ES-I3 (cell line): ENCODE measurements around the gene AANAT.

ENCODE experiments used
- H3K36me3 ChIP-seq: 2 replicates; pipeline ENCODE4 v1.6.1; 2013; ENCODE audit warnings: mild to moderate bottlenecking, low read length, control low read depth, moderate library complexity; ENCODE audit not compliant: insufficient read depth
- H3K4me1 ChIP-seq: 2 replicates; pipeline ENCODE4 v1.6.1; 2013; ENCODE audit warnings: mild to moderate bottlenecking, control low read depth, low read length; ENCODE audit not compliant: insufficient read depth
- H3K9ac ChIP-seq: 2 replicates; pipeline ENCODE4 v1.6.1; 2013; ENCODE audit warnings: low read depth, mild to moderate bottlenecking, low read length, moderate library complexity
- H3K9me3 ChIP-seq: 2 replicates; pipeline ENCODE4 v1.6.1; 2013; ENCODE audit warnings: mild to moderate bottlenecking, low read length, moderate library complexity; ENCODE audit not compliant: control insufficient read depth, insufficient read depth

The AANAT gene

GRCh38 chr17:76449126-76449525, 18.3 kb upstream of the AANAT start:
- H3K36me3 ChIP-seq, result no peaks in the 10 kb centered on the region
- H3K9me3 ChIP-seq, result no peaks in the 10 kb centered on the region
- H3K4me1 ChIP-seq, result peaks cover 59% of the 10 kb centered on the region
- no peak overlapping the region for H3K9ac ChIP-seq

GRCh38 chr17:76451506-76451905, 15.9 kb upstream of the AANAT start:
- H3K9ac ChIP-seq, result peak overlapping the region; percentile 93; the same call in 1 of the 2 replicates
- no peaks in the 10 kb centered on the region for H3K9me3 ChIP-seq
- H3K36me3 ChIP-seq, result no peaks in the 10 kb centered on the region
- H3K4me1 ChIP-seq, result peaks cover 36% of the 10 kb centered on the region

DNA sequence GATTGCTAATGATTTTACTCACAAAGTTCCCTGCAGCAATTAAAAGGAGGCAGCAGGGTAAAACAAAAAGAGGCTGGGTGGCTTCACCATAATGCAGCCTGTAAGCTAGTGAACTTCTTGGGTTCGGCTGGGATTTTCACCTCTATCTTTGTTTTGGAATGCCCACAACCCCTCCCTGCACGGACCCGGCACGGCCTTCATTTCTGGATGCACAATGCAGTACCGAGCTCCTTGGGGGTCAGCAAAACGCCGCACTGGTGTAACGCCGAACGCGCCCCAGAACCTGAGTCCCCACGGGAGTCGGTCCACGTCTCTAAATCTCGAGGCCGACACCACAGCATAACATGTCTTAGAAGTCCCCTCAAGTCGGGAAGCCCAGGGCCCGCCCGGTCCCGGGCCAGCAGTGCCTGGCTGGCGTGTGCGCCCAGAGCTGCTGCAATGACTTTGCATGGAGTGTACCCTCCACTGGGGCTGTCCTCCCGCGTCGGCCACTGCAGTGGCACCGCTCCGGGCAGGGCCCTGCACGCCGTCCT, 15.2 kb upstream of the AANAT start:
- peak overlapping the region; percentile 93 for H3K9ac ChIP-seq
- H3K9me3 ChIP-seq, result no peaks in the 10 kb centered on the region
- no peaks in the 10 kb centered on the region for H3K36me3 ChIP-seq
- peaks cover 30% of the 10 kb centered on the region for H3K4me1 ChIP-seq

DNA sequence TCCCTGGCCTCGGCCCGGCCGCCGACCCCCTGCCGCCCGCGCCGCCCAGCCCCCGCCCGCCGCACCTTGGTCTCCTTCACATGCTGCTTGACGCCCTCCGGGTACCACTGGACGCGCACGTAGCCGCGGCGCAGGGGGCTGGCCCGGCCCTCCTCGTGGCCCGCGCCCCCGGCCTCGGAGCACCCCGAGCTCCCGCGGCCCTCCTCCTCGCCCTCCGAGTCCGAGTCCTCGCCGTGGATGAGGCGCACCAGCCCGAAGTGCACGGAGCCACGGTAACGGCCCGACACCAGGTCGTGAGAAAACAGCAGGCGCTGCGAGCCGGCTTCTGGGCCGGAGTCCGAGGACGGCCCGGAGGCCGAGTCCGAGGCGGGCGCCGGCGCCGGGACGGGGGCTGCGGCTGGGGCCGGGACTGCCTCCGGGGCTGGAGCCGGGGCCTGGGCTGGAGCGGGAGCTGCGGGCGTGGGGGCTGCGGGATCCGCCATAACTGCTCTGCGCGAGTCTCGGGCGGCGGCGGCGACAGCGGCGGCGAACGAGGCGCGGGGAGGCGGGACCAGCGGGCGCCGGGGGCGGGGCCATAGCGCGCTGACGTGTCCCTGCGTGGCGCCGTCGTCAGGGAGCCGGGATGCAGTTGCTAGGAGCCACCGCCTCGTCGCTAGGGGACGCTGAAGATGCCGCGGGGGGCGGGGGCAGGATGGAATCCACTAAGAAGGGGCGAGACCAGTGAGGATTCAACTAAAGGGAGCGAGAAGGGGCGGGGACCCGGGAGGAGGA, 14.6 kb upstream of the AANAT start, which contains the start of gene UBE2O:
TSS of gene UBE2O (minus strand) at position 493 of the 771 bp plus-strand sequence. CDS start at position 482, 11 bp downstream.
- Histone ChIP-seq H3K9ac (peak within 1 kb of the TSS; percentile 93), H3K9me3 (no peaks in the 10 kb centered on the region), H3K36me3 (no peaks in the 10 kb centered on the region), H3K4me1 (peaks cover 23% of the 10 kb centered on the region)

DNA sequence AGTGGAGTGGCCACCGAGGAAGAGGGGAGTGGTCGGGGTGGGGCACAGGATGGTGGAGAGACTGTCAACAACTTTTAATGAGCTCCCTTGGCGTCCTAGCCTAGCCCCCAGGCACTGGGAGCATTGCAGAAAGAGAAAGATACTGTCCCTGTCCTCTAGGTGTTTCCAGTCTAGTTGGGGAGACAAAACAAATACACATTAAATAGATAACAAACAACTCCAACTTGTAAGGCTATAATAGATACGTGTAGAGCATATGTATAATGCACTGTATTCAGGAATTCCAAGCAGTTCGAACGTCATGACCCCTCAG, 14.0 kb upstream of the AANAT start:
- Histone ChIP-seq H3K9ac (peak overlapping the region; percentile 8; the same call in 1 of the 2 replicates), H3K4me1 (peaks cover 18% of the 10 kb centered on the region), H3K36me3 (no peaks in the 10 kb centered on the region), H3K9me3 (no peaks in the 10 kb centered on the region)

DNA sequence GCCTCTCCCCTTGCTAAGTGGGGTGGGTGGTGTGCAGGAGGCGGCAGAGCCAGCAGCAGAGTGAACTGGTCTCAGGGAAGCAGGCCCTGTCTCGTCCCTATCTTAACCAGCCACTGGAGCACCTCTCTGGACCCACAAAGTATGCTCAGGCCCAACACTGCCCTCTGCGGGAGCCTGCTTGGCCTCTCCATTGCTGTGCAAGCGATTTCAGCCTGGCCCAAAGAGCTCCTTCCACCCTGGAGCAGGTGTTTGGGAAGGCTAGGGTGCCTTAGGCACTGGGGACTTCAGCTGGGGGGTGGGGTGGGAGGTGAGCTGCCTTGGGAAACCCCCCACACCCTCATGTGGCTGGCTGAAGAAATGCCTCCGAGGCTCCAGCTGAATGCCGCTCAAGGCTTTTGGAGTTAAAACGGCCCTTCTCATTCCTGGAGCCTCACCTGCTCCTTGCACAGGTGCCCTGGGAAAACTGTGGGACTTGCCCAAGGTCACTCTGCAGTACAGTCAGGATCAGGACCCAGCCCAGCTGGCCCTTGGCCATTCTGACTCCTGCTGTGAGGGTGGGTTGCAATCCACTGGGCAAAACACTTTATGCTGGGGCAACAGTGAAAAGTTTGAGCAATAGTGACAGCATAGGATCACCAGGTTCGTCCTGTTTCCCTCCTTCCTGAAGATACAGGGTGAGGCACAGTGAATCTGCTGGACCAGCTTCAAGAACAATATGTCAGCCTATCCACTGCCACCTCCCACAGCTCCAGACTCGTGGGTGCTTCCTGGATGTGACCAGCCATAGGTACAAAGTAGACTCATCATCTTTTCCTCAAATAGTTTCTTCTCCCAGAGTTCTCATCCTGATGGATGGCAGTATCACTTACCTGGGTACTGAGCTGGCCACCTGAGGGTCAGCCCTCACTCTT, 8.6 kb upstream of the AANAT start:
- H3K4me1 ChIP-seq, result peaks cover 9% of the 10 kb centered on the region; the same call in 1 of the 2 replicates
- no peak overlapping the region for H3K9ac ChIP-seq

DNA sequence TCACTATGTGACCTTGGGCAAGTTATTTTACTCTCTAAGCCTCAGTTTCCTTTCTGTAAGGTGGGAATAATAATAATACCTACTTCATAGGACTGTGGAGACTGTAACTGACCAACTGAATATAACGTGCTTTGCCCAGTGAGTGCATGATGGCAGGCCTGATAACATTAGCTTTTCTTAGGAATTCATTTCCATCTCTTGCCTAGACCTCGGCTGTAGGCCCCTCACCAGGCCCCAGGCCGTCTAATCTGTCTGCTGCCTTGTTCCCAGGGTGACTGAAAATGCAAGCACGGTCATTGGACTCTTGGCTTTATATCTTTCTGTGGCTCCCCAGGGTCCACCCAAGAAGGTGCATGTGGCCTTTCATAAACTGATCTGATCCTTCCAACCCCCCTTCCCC, 7.7 kb upstream of the AANAT start:
- H3K4me1 ChIP-seq, result peaks cover 9% of the 10 kb centered on the region; the same call in 1 of the 2 replicates
- no peak overlapping the region for H3K9ac ChIP-seq
- no peaks in the 10 kb centered on the region for H3K36me3 ChIP-seq
- H3K9me3 ChIP-seq, result no peaks in the 10 kb centered on the region

More for the DNA sequence above, 8.6 kb upstream of the AANAT start:
- no peaks in the 10 kb centered on the region for H3K9me3 ChIP-seq
- no peaks in the 10 kb centered on the region for H3K36me3 ChIP-seq

GRCh38 chr17:76461765-76462555, 5.4 kb upstream of the AANAT start:
- Histone ChIP-seq H3K9ac (no peak overlapping the region), H3K9me3 (no peaks in the 10 kb centered on the region), H3K36me3 (no peaks in the 10 kb centered on the region), H3K4me1 (peaks cover 9% of the 10 kb centered on the region; the same call in 1 of the 2 replicates)

DNA sequence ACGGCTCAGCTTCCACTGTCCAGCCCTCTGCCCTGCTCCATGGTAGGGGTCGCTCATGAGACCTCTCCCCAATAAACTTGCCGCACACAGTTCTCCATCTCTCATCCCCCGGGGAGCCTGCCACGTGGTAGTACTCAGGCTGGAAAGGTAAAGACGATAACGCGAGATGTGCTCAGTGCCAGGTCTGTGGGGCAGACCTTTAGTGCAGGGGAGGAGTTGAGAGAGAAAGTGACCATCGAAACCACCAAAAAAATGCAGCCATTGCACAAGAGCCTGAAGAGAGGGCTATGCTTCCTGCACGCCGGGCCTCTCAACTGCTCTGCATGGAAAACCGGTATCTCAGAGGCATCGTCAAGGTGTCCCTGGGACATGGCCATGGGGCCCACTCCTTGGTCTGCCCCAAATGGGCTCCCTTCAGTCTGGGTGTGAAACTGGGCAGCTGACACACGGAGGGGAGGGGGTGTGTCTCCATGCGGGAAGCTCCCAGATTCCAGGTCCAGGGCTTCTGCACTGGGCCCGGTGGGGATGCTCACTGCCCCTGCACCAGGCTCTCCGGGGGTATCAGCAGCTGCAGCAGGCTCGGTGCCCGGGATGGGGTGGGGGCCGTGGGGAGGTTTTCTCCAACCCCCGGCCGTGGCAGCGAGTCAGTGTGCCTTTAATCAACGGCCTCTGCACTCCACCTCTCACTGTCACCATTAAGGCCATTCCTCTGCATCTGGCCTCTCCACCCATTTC, 4.7 kb upstream of the AANAT start:
- Histone ChIP-seq H3K36me3 (no peaks in the 10 kb centered on the region), H3K9me3 (no peaks in the 10 kb centered on the region), H3K9ac (no peak overlapping the region), H3K4me1 (peaks cover 12% of the 10 kb centered on the region; the same call in 1 of the 2 replicates)

- Histone ChIP-seq H3K36me3 (no peaks in the 10 kb centered on the region), H3K9me3 (no peaks in the 10 kb centered on the region), H3K4me1 (peaks cover 8% of the 10 kb centered on the region; the same call in 1 of the 2 replicates), H3K9ac (no peak overlapping the region)
Measured at GRCh38 chr17:76466775-76467130, 650 bp upstream of the AANAT start.

- no peaks in the 10 kb centered on the region; the same call in 1 of the 2 replicates for H3K36me3 ChIP-seq
- no peaks in the 10 kb centered on the region for H3K9me3 ChIP-seq
- H3K4me1 ChIP-seq, result peaks cover 3% of the 10 kb centered on the region; the same call in 1 of the 2 replicates
- no peak overlapping the region for H3K9ac ChIP-seq
Measured at GRCh38 chr17:76467809-76468633, 618 bp downstream of the AANAT start.

DNA sequence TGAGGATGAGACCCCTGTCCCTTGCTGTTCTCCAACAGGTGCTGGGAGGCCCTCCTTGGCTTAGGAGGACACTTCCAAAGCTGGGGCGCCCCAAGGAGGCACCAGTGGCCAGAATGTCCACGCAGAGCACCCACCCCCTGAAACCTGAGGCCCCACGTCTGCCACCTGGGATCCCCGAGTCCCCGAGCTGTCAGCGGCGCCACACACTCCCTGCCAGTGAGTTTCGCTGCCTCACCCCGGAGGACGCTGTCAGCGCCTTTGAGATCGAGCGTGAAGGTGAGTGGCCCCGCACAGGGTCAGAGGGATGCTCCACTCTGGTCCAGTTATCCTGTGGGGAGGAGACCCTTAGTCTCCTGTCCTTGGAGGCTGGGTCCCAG, 1.2 kb downstream of the AANAT start:
- peaks cover 3% of the 10 kb centered on the region; the same call in 1 of the 2 replicates for H3K4me1 ChIP-seq
- H3K9me3 ChIP-seq, result no peaks in the 10 kb centered on the region
- H3K36me3 ChIP-seq, result no peaks in the 10 kb centered on the region; the same call in 1 of the 2 replicates
- no peak overlapping the region for H3K9ac ChIP-seq
